Naive thymus-derived CD4-positive, alpha-beta T cell (primary cell): ENCODE data around the gene BTBD18. TPM values are rescaled to one million over a fixed set of nuclear protein-coding genes. Genes with fewer than 3 reads are reported as not detected.
"Not testable (repeated sequence)": the region's sequence is repeated elsewhere in the genome, so short reads cannot be mapped to it uniquely, and the experiment has no call there.

Experiments
- ATAC-seq: fragments of 150-1000 bp; cut with Tn5 transposase; 2 replicates; pipeline ENCODE4 v1.10.0; 2021; ENCODE audit warnings: mild to moderate bottlenecking, moderate library complexity
- CTCF ChIA-PET: fragments of 350-600 bp; sonication (Branson Sonifier 250); formaldehyde crosslinking; loops from one replicate; lab custom pipeline; 2021; ENCODE audit warnings: antibody characterized with exemption; lab: Charles Lee
- POLR2A ChIA-PET: fragments of 350-600 bp; sonication (Branson Sonifier 250); formaldehyde crosslinking; loops from one replicate; lab custom pipeline; 2021; ENCODE audit warnings: antibody characterized with exemption, inconsistent platforms; lab: Charles Lee
- DNase-seq, 9 donors: peaks; one replicate each; pipeline versions ENCODE4 v3.0.0 to v3.0.0-alpha.2; 2020 to 2022; ENCODE audit warnings: mixed read lengths in 1 of 9
- H3K27ac ChIP-seq: one replicate; pipeline ENCODE4 v1.7.0; 2013; ENCODE audit warnings: mild to moderate bottlenecking, low read depth, low read length, moderate library complexity
- H3K27me3 ChIP-seq, 2 donors: one replicate each; pipeline ENCODE4 v1.7.0; 2013; ENCODE audit warnings: low read length in 2 of 2, mild to moderate bottlenecking in 2 of 2, moderate library complexity in 2 of 2; ENCODE audit not compliant: control insufficient read depth in 2 of 2, insufficient read depth in 2 of 2
- H3K36me3 ChIP-seq, 3 experiments: 1 replicate in 2 of 3; 2 replicates in 1 of 3; pipeline ENCODE4 v1.7.0; 2013; ENCODE audit warnings: low read length in 3 of 3, mild to moderate bottlenecking in 3 of 3, moderate library complexity in 1 of 3; ENCODE audit not compliant: insufficient read depth in 3 of 3, control insufficient read depth in 2 of 3
- H3K4me1 ChIP-seq, 2 donors: one replicate each; pipeline ENCODE4 v1.7.0; 2013; ENCODE audit warnings: low read length in 2 of 2, mild to moderate bottlenecking in 2 of 2, moderate library complexity in 1 of 2; ENCODE audit not compliant: control insufficient read depth in 2 of 2, insufficient read depth in 2 of 2
- H3K4me3 ChIP-seq: 2 replicates; pipeline ENCODE4 v1.7.0; 2013; ENCODE audit warnings: mild to moderate bottlenecking, low read length
- H3K9me3 ChIP-seq, 3 experiments: 1 replicate in 2 of 3; 2 replicates in 1 of 3; pipeline ENCODE4 v1.7.0; 2013; ENCODE audit warnings: low read length in 3 of 3; ENCODE audit not compliant: control insufficient read depth in 2 of 3
- H3K27ac Mint-ChIP-seq, 9 donors: one replicate each; pipeline ENCODE4 v1.8.0; 2020 to 2022; ENCODE audit warnings: mixed read lengths in 9 of 9, mild to moderate bottlenecking in 8 of 9, moderate library complexity in 5 of 9, inconsistent platforms in 2 of 9
- H3K27me3 Mint-ChIP-seq, 5 donors: one replicate each; pipeline ENCODE4 v1.8.0; 2021 to 2022; ENCODE audit warnings: mixed read lengths in 5 of 5, mild to moderate bottlenecking in 1 of 5
- H3K36me3 Mint-ChIP-seq, 5 donors: one replicate each; pipeline ENCODE4 v1.8.0; 2020 to 2022; ENCODE audit warnings: mixed read lengths in 5 of 5, mild to moderate bottlenecking in 3 of 5, inconsistent platforms in 1 of 5
- H3K4me1 Mint-ChIP-seq, 7 donors: one replicate each; pipeline ENCODE4 v1.8.0; 2020 to 2022; ENCODE audit warnings: mixed read lengths in 7 of 7, mild to moderate bottlenecking in 3 of 7, inconsistent platforms in 1 of 7
- H3K4me3 Mint-ChIP-seq, 10 donors: one replicate each; pipeline ENCODE4 v1.8.0; 2020 to 2022; ENCODE audit warnings: mild to moderate bottlenecking in 10 of 10, mixed read lengths in 10 of 10, moderate library complexity in 6 of 10, inconsistent platforms in 2 of 10
- H3K9me3 Mint-ChIP-seq, 11 donors: one replicate each; pipeline ENCODE4 v1.8.0; 2020 to 2022; ENCODE audit warnings: mixed read lengths in 11 of 11, mild to moderate bottlenecking in 4 of 11, inconsistent platforms in 1 of 11, moderate library complexity in 1 of 11
- intact Hi-C, 2 donors: fragments of 100-400 bp; cut with micrococcal nuclease; formaldehyde crosslinking; loops; one replicate each; pipeline ENCODE4 v1.15.1; 2023
- polyA plus RNA-seq, 2 donors: library from polyadenylated mRNA; unstranded; fragments of 300-500 nt; fragmentation: Illumina TruSeq; gene quantifications; one replicate each; pipeline ENCODE4 v1.2.3, GENCODE V29; 2021
- total RNA-seq, 6 experiments: library from RNA in 5 of 6; stranded (reverse) in 5 of 6; gene quantifications; 1 replicate in 5 of 6; 2 replicates in 1 of 6; pipeline ENCODE4 v1.2.3 and lab custom pipeline; 2021 to 2026

The BTBD18 gene
- total and polyA plus RNA-seq, 7 experiments from 2014 or later, result 0.56 to 0.95 TPM; not detected in 5

GRCh38 chr11:57713835-57714234 lies 37.8 kb downstream of the BTBD18 start:
- POLR2A ChIA-PET, result interaction anchor here (0.8 to 2.7 kb wide), 5 partner anchors 11 to 87 kb away, joined by 3 to 18 read pairs (median 6); partner anchors contain the start of gene SELENOH
- peaks cover 14 to 64% (median 42%) of the 10 kb centered on the region in 7 donors for H3K4me1 Mint-ChIP-seq
- H3K9me3 Mint-ChIP-seq, result peaks cover 0 to 2% (median 0%) of the 10 kb centered on the region in 11 donors
- H3K27me3 Mint-ChIP-seq, result no peaks in the 10 kb centered on the region
- CTCF ChIA-PET, result interaction anchor here (0.6 to 1.3 kb wide), 4 partner anchors 11 to 249 kb away, joined by 3 to 6 read pairs (median 4); no protein-coding TSS in a partner anchor
- peaks cover 0 to 17% (median 0%) of the 10 kb centered on the region in 3 experiments for H3K36me3 ChIP-seq
- ATAC-seq, result no peak
- intact Hi-C loops, result loop anchor here (2.0 to 5.0 kb wide), 3 partner anchors 379 to 1953 kb away; partner anchors contain the start of genes OSBP (in 1 of the 2), PATL1 (in 1 of the 2) and SSRP1 (in 1 of the 2)
- peak overlapping the region; percentile 85 for H3K27ac ChIP-seq
- peaks cover 25 to 33% of the 10 kb centered on the region in 2 donors for H3K4me1 ChIP-seq
- H3K9me3 ChIP-seq, result no peaks in the 10 kb centered on the region
- no peak for DNase-seq
- peak overlapping the region; percentile 98 for H3K4me3 ChIP-seq
- H3K4me3 Mint-ChIP-seq, result peak overlapping the region; percentile 86 to 99 (median 98)
- H3K27ac Mint-ChIP-seq, result peak overlapping the region in 8 of 9 donors; percentile 51 to 98 (median 89)
- peaks cover 0 to 8% (median 6%) of the 10 kb centered on the region in 5 donors for H3K36me3 Mint-ChIP-seq
- H3K27me3 ChIP-seq, result no peaks in the 10 kb centered on the region

GRCh38 chr11:57712256-57713150 lies 39.1 kb downstream of the BTBD18 start, which contains the start of gene TMX2:
TMX2 (plus strand) TSS chr11:57712593; CDS start chr11:57712619, 26 bp downstream.
- Mint-ChIP-seq H3K27ac (peak within 1 kb of the TSS; percentile 87 to 99 (median 95)), H3K4me3 (peak within 1 kb of the TSS; percentile 86 to 99 (median 98)), H3K27me3 (no peaks in the 10 kb centered on the region), H3K9me3 (peaks cover 0 to 2% (median 0%) of the 10 kb centered on the region in 11 donors), H3K4me1 (peaks cover 14 to 61% (median 52%) of the 10 kb centered on the region in 7 donors), H3K36me3 (peaks cover 0 to 5% (median 0%) of the 10 kb centered on the region in 5 donors)
- peak; percentile 94 for ATAC-seq
- Histone ChIP-seq H3K27me3 (no peaks in the 10 kb centered on the region), H3K9me3 (no peaks in the 10 kb centered on the region), H3K27ac (peak within 1 kb of the TSS; percentile 95), H3K4me3 (peak within 1 kb of the TSS; percentile 98), H3K36me3 (peaks cover 0 to 16% (median 0%) of the 10 kb centered on the region in 3 experiments), H3K4me1 (peaks cover 25 to 33% of the 10 kb centered on the region in 2 donors)
- intact Hi-C loops, result loop anchor here (1.0 to 5.0 kb wide), 19 partner anchors 29 to 1955 kb away; partner anchors contain the start of genes CLP1 (in 2 of the 2), OSBP (in 2 of the 2), SELENOH (in 2 of the 2) and TIMM10 (in 2 of the 2)
- POLR2A ChIA-PET, result interaction anchor here (0.5 to 2.7 kb wide), 16 partner anchors 11 to 865 kb away, joined by 3 to 24 read pairs (median 4); partner anchors contain the start of genes SELENOH, UBE2L6 and YPEL4
- peak; percentile 73 to 96 (median 91) for DNase-seq
- CTCF ChIA-PET, result interaction anchor here (0.7 to 1.0 kb wide), 2 partner anchors 69 to 842 kb away, joined by 3 to 5 read pairs; no protein-coding TSS in a partner anchor

- Mint-ChIP-seq H3K36me3 (peaks cover 0 to 5% (median 0%) of the 10 kb centered on the region in 5 donors), H3K27me3 (no peaks in the 10 kb centered on the region), H3K4me1 (peaks cover 14 to 61% (median 53%) of the 10 kb centered on the region in 7 donors), H3K27ac (peak within 1 kb of the TSS; percentile 87 to 99 (median 95)), H3K9me3 (peaks cover 0 to 2% (median 0%) of the 10 kb centered on the region in 11 donors), H3K4me3 (peak within 1 kb of the TSS; percentile 86 to 99 (median 98))
- POLR2A ChIA-PET, result interaction anchor here (0.5 to 2.4 kb wide), 14 partner anchors 10 to 866 kb away, joined by 3 to 24 read pairs (median 4); partner anchors contain the start of genes SELENOH, UBE2L6 and YPEL4
- ATAC-seq (peak; percentile 52), DNase-seq (peak; percentile 57 to 86 (median 73))
- intact Hi-C loops, result loop anchor here (1.0 to 5.0 kb wide), 19 partner anchors 30 to 1956 kb away; partner anchors contain the start of genes CLP1 (in 2 of the 2), OSBP (in 2 of the 2), SELENOH (in 2 of the 2) and TIMM10 (in 2 of the 2)
- Histone ChIP-seq H3K27me3 (no peaks in the 10 kb centered on the region), H3K4me1 (peaks cover 25 to 33% of the 10 kb centered on the region in 2 donors), H3K9me3 (no peaks in the 10 kb centered on the region), H3K27ac (peak within 1 kb of the TSS; percentile 95), H3K4me3 (peak within 1 kb of the TSS; percentile 98), H3K36me3 (peaks cover 0 to 17% (median 0%) of the 10 kb centered on the region in 3 experiments)
- CTCF ChIA-PET, result interaction anchor here (0.7 to 1.0 kb wide), 2 partner anchors 68 to 843 kb away, joined by 3 to 5 read pairs; no protein-coding TSS in a partner anchor
Observed at GRCh38 chr11:57711414-57712255, 40.0 kb downstream of the BTBD18 start, which contains the start of gene MED19. MED19 (minus strand) TSS chr11:57712215; CDS start chr11:57712179, 36 bp downstream.

- H3K4me3 Mint-ChIP-seq, result peak overlapping the region in 7 of 10 donors; percentile 8 to 37 (median 17)
Observed at GRCh38 chr11:57709802-57710367, 41.7 kb downstream of the BTBD18 start.

GRCh38 chr11:57705432-57705831 lies 46.2 kb downstream of the BTBD18 start:
- intact Hi-C loops, H3K27me3 Mint-ChIP-seq, H3K9me3 Mint-ChIP-seq, H3K27me3 ChIP-seq, H3K4me3 Mint-ChIP-seq, H3K4me3 ChIP-seq, ATAC-seq, DNase-seq, H3K4me1 ChIP-seq, H3K27ac ChIP-seq, H3K9me3 ChIP-seq: not testable (repeated sequence)
- ChIA-PET POLR2A (interaction anchor here (0.6 kb wide), 1 partner anchor 370 kb away, joined by 3 read pairs; no protein-coding TSS in a partner anchor), CTCF (interaction anchor here (1.4 kb wide), 1 partner anchor 95 kb away, joined by 3 read pairs; no protein-coding TSS in a partner anchor)
- H3K4me1 Mint-ChIP-seq, result peaks cover 0 to 24% (median 19%) of the 10 kb centered on the region in 7 donors
- peaks cover 0 to 18% (median 14%) of the 10 kb centered on the region in 5 donors for H3K36me3 Mint-ChIP-seq
- peaks cover 12 to 52% (median 13%) of the 10 kb centered on the region in 3 experiments for H3K36me3 ChIP-seq
- H3K27ac Mint-ChIP-seq, result peak overlapping the region in 1 of 9 donors; percentile 17

More at GRCh38 chr11:57709802-57710367, 41.7 kb downstream of the BTBD18 start:
- Mint-ChIP-seq H3K36me3 (peaks cover 0 to 5% (median 2%) of the 10 kb centered on the region in 5 donors), H3K9me3 (peaks cover 0 to 2% (median 0%) of the 10 kb centered on the region in 11 donors), H3K4me1 (peaks cover 14 to 61% (median 53%) of the 10 kb centered on the region in 7 donors), H3K27ac (peak overlapping the region in 7 of 9 donors; percentile 5 to 98 (median 65)), H3K27me3 (no peaks in the 10 kb centered on the region)
- ChIA-PET POLR2A (interaction anchor here (0.6 to 1.3 kb wide), 2 partner anchors 36 to 1904 kb away, joined by 3 to 5 read pairs; no protein-coding TSS in a partner anchor), CTCF (interaction anchor here (0.7 to 1.6 kb wide), 3 partner anchors 16 to 920 kb away, joined by 4 to 8 read pairs (median 6); no protein-coding TSS in a partner anchor)
- H3K9me3 ChIP-seq, result no peaks in the 10 kb centered on the region
- no peak for DNase-seq
- no peaks in the 10 kb centered on the region for H3K27me3 ChIP-seq
- no peak overlapping the region for H3K27ac ChIP-seq
- intact Hi-C loops, result loop anchor here in 1 of 2 donors (5.0 kb wide), 2 partner anchors 1907 to 1957 kb away; partner anchors contain the start of genes OSBP and PATL1
- H3K4me3 ChIP-seq, result no peak overlapping the region
- peaks cover 25 to 32% of the 10 kb centered on the region in 2 donors for H3K4me1 ChIP-seq
- peaks cover 0 to 26% (median 6%) of the 10 kb centered on the region in 3 experiments for H3K36me3 ChIP-seq
- ATAC-seq, result no peak
